CD4-positive, alpha-beta T cell treated with Interleukin-15 for 1 hour (primary cell): ENCODE data around the gene XAGE5.
"Not testable (repeated sequence)": the region's sequence is repeated elsewhere in the genome, so short reads cannot be mapped to it uniquely, and the experiment has no call there.

ENCODE experiments used
- DNase-seq: peaks from one replicate; pipeline ENCODE4 v3.0.0-alpha.2; 2020

The XAGE5 gene

GRCh38 chrX:52811065-52811625 is at the start of gene XAGE5:
Gene XAGE5, plus strand, starts transcription at chrX:52811287. Its CDS starts 1,280 bp downstream, at chrX:52812567.
- no peak for DNase-seq

GRCh38 chrX:52765983-52766382 is 45.1 kb upstream of the XAGE5 start:
- DNase-seq = not testable (repeated sequence)

GRCh38 chrX:52773504-52773903 is 37.6 kb upstream of the XAGE5 start:
- not testable (repeated sequence) for DNase-seq

- DNase-seq = not testable (repeated sequence)
Measured at GRCh38 chrX:52797327-52797726, 13.8 kb upstream of the XAGE5 start, which contains the start of gene SPANXN5. Gene SPANXN5, minus strand, starts transcription at chrX:52797427. Its CDS starts 79 bp downstream, at chrX:52797348.

- DNase-seq = not testable (repeated sequence)
Measured at GRCh38 chrX:52804876-52805275, 6.2 kb upstream of the XAGE5 start.

- DNase-seq = no peak
Measured at GRCh38 chrX:52819788-52820187, 8.7 kb downstream of the XAGE5 start.

GRCh38 chrX:52821079-52821760 is 10.1 kb downstream of the XAGE5 start:
- DNase-seq = no peak

- no peak for DNase-seq
Measured at GRCh38 chrX:52824608-52825007, 13.5 kb downstream of the XAGE5 start.

GRCh38 chrX:52830551-52830950 is 19.5 kb downstream of the XAGE5 start:
- no peak for DNase-seq

GRCh38 chrX:52839137-52839536 is 28.1 kb downstream of the XAGE5 start:
- DNase-seq = no peak

- not testable (repeated sequence) for DNase-seq
Measured at GRCh38 chrX:52843619-52844018, 32.5 kb downstream of the XAGE5 start.

- no peak for DNase-seq
Measured at GRCh38 chrX:52852110-52852860, 41.2 kb downstream of the XAGE5 start.

- not testable (repeated sequence) for DNase-seq
Measured at GRCh38 chrX:52856991-52857525, 46.0 kb downstream of the XAGE5 start.

- DNase-seq = no peak
Measured at GRCh38 chrX:52865343-52865998, 54.4 kb downstream of the XAGE5 start.
